ENCODE data around the gene GBX1. TPM values are rescaled to one million over a fixed set of nuclear protein-coding genes. Genes with fewer than 3 reads are reported as not detected.

Gene GBX1
- total RNA-seq, 4 donors from 2014 or later = not detected

- 82% methylated on average over 8 of the region's 8 CpGs for WGBS
- H3K27ac ChIP-seq = no peak overlapping the region
- H3K36me3 ChIP-seq = peaks cover 79% of the 10 kb centered on the region
- TF ChIP-seq EP300 (IDR thresholded peaks at IDR 0.05) = no peak
- TF ChIP-seq POLR2AphosphoS5 (IDR thresholded peaks at IDR 0.05) = no peak
- TF ChIP-seq POLR2A (IDR thresholded peaks at IDR 0.05) = no peak
- TF ChIP-seq CTCF (IDR thresholded peaks at IDR 0.05) = no peak
- no peak overlapping the region for H3K4me3 ChIP-seq
- peaks cover 31% of the 10 kb centered on the region for H3K4me1 ChIP-seq
- no peak for DNase-seq (ENCODE audit: low spot score in 2 of 2)
- H3K9me3 ChIP-seq = no peaks in the 10 kb centered on the region
- H3K27me3 ChIP-seq = no peaks in the 10 kb centered on the region
Observed at GRCh38 chr7:151128716-151129115, 38.8 kb downstream of the GBX1 start.

DNA sequence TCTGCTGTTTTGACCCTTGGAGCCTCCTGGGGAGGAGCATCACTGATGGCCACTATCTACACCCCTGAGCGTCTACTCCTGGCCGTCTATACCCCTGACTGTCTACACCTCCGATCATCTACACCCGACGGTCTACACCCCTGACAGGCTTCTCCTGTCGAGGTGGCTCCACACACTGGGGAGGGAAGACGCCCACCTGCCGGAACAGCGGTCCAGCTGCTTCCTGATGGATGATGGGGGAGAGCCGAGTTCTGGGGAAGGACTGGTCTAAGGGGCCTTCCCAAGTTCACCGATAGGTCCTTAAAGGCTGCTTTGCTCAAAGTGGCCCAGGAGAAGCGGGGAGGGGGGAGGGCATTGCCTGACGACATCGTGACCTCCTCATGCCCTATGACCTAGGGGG, 39.4 kb downstream of the GBX1 start:
- Histone ChIP-seq H3K27me3 (no peaks in the 10 kb centered on the region), H3K36me3 (peaks cover 78% of the 10 kb centered on the region), H3K4me3 (no peak overlapping the region), H3K4me1 (peaks cover 31% of the 10 kb centered on the region), H3K9me3 (no peaks in the 10 kb centered on the region), H3K27ac (no peak overlapping the region)
- WGBS = 84% methylated on average over 14 of the region's 14 CpGs
- TF ChIP-seq POLR2A (IDR thresholded peaks at IDR 0.05) (no peak), POLR2AphosphoS5 (IDR thresholded peaks at IDR 0.05) (no peak), CTCF (IDR thresholded peaks at IDR 0.05) (no peak), EP300 (IDR thresholded peaks at IDR 0.05) (no peak)
- no peak for DNase-seq (ENCODE audit: low spot score in 2 of 2)

DNA sequence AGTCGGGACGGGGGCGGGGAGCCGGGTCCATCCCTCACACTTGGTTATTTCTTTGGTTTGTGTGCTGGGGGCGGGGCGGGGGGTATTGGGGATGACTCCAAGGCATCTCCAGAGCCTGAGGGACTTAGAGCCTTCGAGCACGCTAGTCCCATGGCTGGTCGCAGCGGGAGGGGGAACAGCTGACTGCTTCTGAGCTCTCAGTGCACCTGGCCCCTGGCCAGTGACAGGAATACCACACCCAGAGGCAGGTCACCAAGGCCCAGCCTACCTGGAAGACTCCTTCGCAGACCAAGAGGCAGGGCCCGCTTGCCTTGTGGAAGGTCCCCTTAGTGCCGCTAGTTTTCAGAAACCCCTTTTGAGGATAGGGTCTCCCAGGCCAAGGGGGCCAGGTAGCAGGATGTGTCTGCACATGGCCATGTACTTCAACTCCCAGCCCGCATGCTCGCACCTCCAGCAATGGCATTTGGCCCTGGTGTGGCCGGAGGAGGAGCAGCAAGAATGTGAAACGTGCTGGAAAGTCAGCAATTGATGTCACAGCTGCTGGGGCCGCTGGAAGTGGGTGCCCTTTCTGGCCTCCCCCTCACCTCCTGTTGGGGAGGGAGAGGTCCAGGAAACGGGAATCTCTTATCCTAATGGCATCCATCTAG, 40.9 kb downstream of the GBX1 start:
- no peaks in the 10 kb centered on the region for H3K27me3 ChIP-seq
- WGBS = 56% methylated on average over 17 of the region's 19 CpGs
- no peak overlapping the region for H3K4me3 ChIP-seq
- no peaks in the 10 kb centered on the region for H3K9me3 ChIP-seq
- peak overlapping the region; percentile 49 for H3K27ac ChIP-seq
- no peak for DNase-seq (ENCODE audit: low spot score in 2 of 2)
- TF ChIP-seq POLR2A (IDR thresholded peaks at IDR 0.05) (no peak), EP300 (IDR thresholded peaks at IDR 0.05) (no peak)
- peaks cover 31% of the 10 kb centered on the region for H3K4me1 ChIP-seq
- peaks cover 78% of the 10 kb centered on the region for H3K36me3 ChIP-seq

GRCh38 chr7:151125846-151126481, 41.5 kb downstream of the GBX1 start:
- Histone ChIP-seq H3K4me3 (peak overlapping the region; percentile 47), H3K27me3 (no peaks in the 10 kb centered on the region), H3K36me3 (peaks cover 78% of the 10 kb centered on the region), H3K27ac (peak overlapping the region; percentile 49), H3K9me3 (no peaks in the 10 kb centered on the region), H3K4me1 (peaks cover 31% of the 10 kb centered on the region)
- 28% methylated on average over 27 of the region's 58 CpGs for WGBS
- TF ChIP-seq POLR2AphosphoS5 (IDR thresholded peaks at IDR 0.05) (no peak), EP300 (IDR thresholded peaks at IDR 0.05) (no peak), POLR2A (IDR thresholded peaks at IDR 0.05) (no peak), CTCF (IDR thresholded peaks at IDR 0.05) (no peak)
- no peak for DNase-seq (ENCODE audit: low spot score in 2 of 2)

DNA sequence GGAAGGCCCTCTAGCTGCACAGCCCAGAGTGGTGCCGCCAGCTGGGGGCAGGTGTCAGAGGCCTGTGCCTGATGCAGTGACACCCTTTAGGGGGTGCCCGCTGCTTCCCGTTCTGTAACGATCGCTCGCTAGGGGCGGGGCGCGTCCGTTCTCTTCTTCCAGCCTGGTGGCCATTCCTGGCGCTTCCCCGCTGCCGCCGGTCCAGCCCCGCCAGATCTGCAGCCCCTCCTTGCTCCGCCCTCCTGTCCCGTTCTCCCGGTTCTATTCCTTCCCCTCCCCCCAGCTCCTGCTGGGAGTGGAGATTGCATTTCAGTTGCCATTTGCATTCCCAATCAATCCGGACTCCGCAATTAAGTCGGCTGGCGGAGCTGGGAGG, 42.0 kb downstream of the GBX1 start:
- DNase-seq (ENCODE audit: low spot score in 2 of 2) = no peak
- Histone ChIP-seq H3K4me1 (peaks cover 31% of the 10 kb centered on the region), H3K27ac (peak overlapping the region; percentile 49), H3K9me3 (no peaks in the 10 kb centered on the region), H3K36me3 (peaks cover 78% of the 10 kb centered on the region), H3K27me3 (no peaks in the 10 kb centered on the region), H3K4me3 (peak overlapping the region; percentile 47)
- 10% methylated on average over 20 of the region's 22 CpGs for WGBS
- TF ChIP-seq CTCF (IDR thresholded peaks at IDR 0.05) (no peak), EP300 (IDR thresholded peaks at IDR 0.05) (no peak), POLR2AphosphoS5 (IDR thresholded peaks at IDR 0.05) (no peak), POLR2A (IDR thresholded peaks at IDR 0.05) (no peak)

Measured in suprapubic skin (tissue), 4 donors.